IPS-18c (cell line): Measurements from ENCODE around the gene MEIS2.

Experiments used
- H3K4me3 ChIP-seq: 2 replicates; pipeline ENCODE4 v1.7.0; 2013; ENCODE audit warnings: low read depth, mild to moderate bottlenecking, low read length, moderate library complexity; ENCODE audit not compliant: insufficient read depth
- H3K9me3 ChIP-seq: one replicate; pipeline ENCODE4 v1.6.1; 2013; ENCODE audit warnings: mild to moderate bottlenecking, low read length, moderate library complexity; ENCODE audit not compliant: control insufficient read depth, insufficient read depth

The MEIS2 gene

GRCh38 chr15:37103475-37104423, 3.4 kb upstream of the MEIS2 start:
- Histone ChIP-seq H3K4me3 (no peak overlapping the region), H3K9me3 (no peaks in the 10 kb centered on the region)

- H3K4me3 ChIP-seq = peak overlapping the region; percentile 59; the same call in 1 of the 2 replicates
- H3K9me3 ChIP-seq = no peaks in the 10 kb centered on the region
Observed at GRCh38 chr15:37103163-37103435, 2.8 kb upstream of the MEIS2 start.

- Histone ChIP-seq H3K4me3 (peak overlapping the region; percentile 59), H3K9me3 (no peaks in the 10 kb centered on the region)
Observed at GRCh38 chr15:37102305-37103162, 2.2 kb upstream of the MEIS2 start.

GRCh38 chr15:37101980-37102304, 1.6 kb upstream of the MEIS2 start:
- Histone ChIP-seq H3K4me3 (peak overlapping the region; percentile 83; the same call in 1 of the 2 replicates), H3K9me3 (no peaks in the 10 kb centered on the region)

- H3K9me3 ChIP-seq = no peaks in the 10 kb centered on the region
- peak overlapping the region; percentile 83 for H3K4me3 ChIP-seq
Observed at GRCh38 chr15:37100966-37101215, 542 bp upstream of the MEIS2 start.

- peak overlapping the region; percentile 71 for H3K4me3 ChIP-seq
Observed at GRCh38 chr15:37099319-37100108, 835 bp downstream of the MEIS2 start.

GRCh38 chr15:37098468-37099318, 1.7 kb downstream of the MEIS2 start:
- Histone ChIP-seq H3K4me3 (peak overlapping the region; percentile 60), H3K9me3 (no peaks in the 10 kb centered on the region)

More at GRCh38 chr15:37099319-37100108, 835 bp downstream of the MEIS2 start:
- H3K9me3 ChIP-seq = no peaks in the 10 kb centered on the region

- Histone ChIP-seq H3K9me3 (no peaks in the 10 kb centered on the region), H3K4me3 (peak overlapping the region; percentile 60)
Observed at GRCh38 chr15:37097144-37097919, 3.0 kb downstream of the MEIS2 start.

- peak overlapping the region; percentile 60 for H3K4me3 ChIP-seq
Observed at GRCh38 chr15:37096558-37097143, 3.7 kb downstream of the MEIS2 start.

GRCh38 chr15:37095770-37096557, 4.4 kb downstream of the MEIS2 start:
- H3K4me3 ChIP-seq = peak overlapping the region; percentile 60
- H3K9me3 ChIP-seq = no peaks in the 10 kb centered on the region

More at GRCh38 chr15:37096558-37097143, 3.7 kb downstream of the MEIS2 start:
- H3K9me3 ChIP-seq = no peaks in the 10 kb centered on the region

- Histone ChIP-seq H3K4me3 (peak overlapping the region; percentile 60; the same call in 1 of the 2 replicates), H3K9me3 (no peaks in the 10 kb centered on the region)
Observed at GRCh38 chr15:37094915-37095711, 5.2 kb downstream of the MEIS2 start.

- H3K9me3 ChIP-seq = no peaks in the 10 kb centered on the region
- H3K4me3 ChIP-seq = peak overlapping the region; percentile 21; the same call in 1 of the 2 replicates
Observed at GRCh38 chr15:37094333-37094914, 5.9 kb downstream of the MEIS2 start.

GRCh38 chr15:37093480-37094332, 6.6 kb downstream of the MEIS2 start:
- Histone ChIP-seq H3K9me3 (no peaks in the 10 kb centered on the region), H3K4me3 (peak overlapping the region; percentile 21; the same call in 1 of the 2 replicates)
